WERI-Rb-1 (cell line): ENCODE measurements around the gene CHRM1.

Source experiments
- DNase-seq: peaks from one replicate; pipeline ENCODE4 v3.0.0-alpha.2; 2020
- H3K27ac ChIP-seq: fragments of 250-450 bp; sonication (Bioruptor Pico); 2 replicates; pipeline ENCODE4 v1.5.1; 2020; ENCODE audit warnings: mild to moderate bottlenecking, moderate library complexity
- H3K27me3 ChIP-seq: fragments of 250-450 bp; sonication (Bioruptor Pico); 2 replicates; pipeline ENCODE4 v1.5.1; 2021; ENCODE audit warnings: mild to moderate bottlenecking, low read depth, moderate library complexity; ENCODE audit not compliant: insufficient read depth, severe bottlenecking
- H3K36me3 ChIP-seq: fragments of 250-450 bp; sonication (Bioruptor Pico); 2 replicates; pipeline ENCODE4 v1.5.1; 2020; ENCODE audit warnings: mild to moderate bottlenecking, moderate library complexity
- H3K4me3 ChIP-seq: 2 replicates; pipeline ENCODE4 v1.5.1; 2011; ENCODE audit warnings: low read depth, mild to moderate bottlenecking, control low read depth, low read length
- H3K9me3 ChIP-seq: fragments of 250-450 bp; sonication (Bioruptor Pico); 2 replicates; pipeline ENCODE4 v1.5.1; 2021; ENCODE audit warnings: mild to moderate bottlenecking, moderate library complexity; ENCODE audit not compliant: severe bottlenecking
- CTCF ChIP-seq: IDR thresholded peaks from 2 replicates; pipeline ENCODE4 v1.5.1; 2011; ENCODE audit warnings: low read depth, mild to moderate bottlenecking, control low read depth, inconsistent platforms, low read length

CHRM1 gene

GRCh38 chr11:62930157-62930556 lies 9.0 kb upstream of the CHRM1 start:
- TF ChIP-seq CTCF: no peak
- Histone ChIP-seq H3K27ac (no peak overlapping the region), H3K36me3 (no peaks in the 10 kb centered on the region), H3K27me3 (no peaks in the 10 kb centered on the region), H3K9me3 (no peaks in the 10 kb centered on the region), H3K4me3 (no peak overlapping the region)
- DNase-seq: no peak

- Histone ChIP-seq H3K36me3 (no peaks in the 10 kb centered on the region), H3K9me3 (no peaks in the 10 kb centered on the region), H3K27ac (peak overlapping the region; percentile 22; the same call in 1 of the 2 replicates), H3K4me3 (no peak overlapping the region), H3K27me3 (no peaks in the 10 kb centered on the region)
- TF ChIP-seq CTCF: no peak
- peak; percentile 86 for DNase-seq
These were observed 6.8 kb upstream of the CHRM1 start for GRCh38 chr11:62928011-62928410.

- Histone ChIP-seq H3K27me3 (no peaks in the 10 kb centered on the region), H3K4me3 (no peak overlapping the region)
- TF ChIP-seq CTCF: no peak
These were observed 5.7 kb upstream of the CHRM1 start for GRCh38 chr11:62926680-62927455.

GRCh38 chr11:62925745-62926679 lies 4.8 kb upstream of the CHRM1 start:
- no peak for TF ChIP-seq CTCF
- Histone ChIP-seq H3K27ac (no peak overlapping the region), H3K27me3 (no peaks in the 10 kb centered on the region), H3K36me3 (no peaks in the 10 kb centered on the region), H3K9me3 (no peaks in the 10 kb centered on the region), H3K4me3 (no peak overlapping the region)
- DNase-seq: no peak

More at GRCh38 chr11:62926680-62927455, 5.7 kb upstream of the CHRM1 start:
- no peak for DNase-seq
- Histone ChIP-seq H3K9me3 (no peaks in the 10 kb centered on the region), H3K27ac (no peak overlapping the region), H3K36me3 (no peaks in the 10 kb centered on the region)

GRCh38 chr11:62925308-62925707 lies 4.1 kb upstream of the CHRM1 start:
- Histone ChIP-seq H3K36me3 (no peaks in the 10 kb centered on the region), H3K27ac (no peak overlapping the region), H3K27me3 (no peaks in the 10 kb centered on the region), H3K9me3 (no peaks in the 10 kb centered on the region), H3K4me3 (no peak overlapping the region)
- no peak for TF ChIP-seq CTCF
- no peak for DNase-seq
